Sigmoid colon (tissue), 7 donors: Measurements from ENCODE around the gene GSN. TPM values are rescaled to one million over a fixed set of nuclear protein-coding genes. Genes with fewer than 3 reads are reported as not detected.

Experiments used
- DNase-seq: peaks from one replicate; pipeline ENCODE4 v3.0.0-alpha.2; 2019
- H3K27ac ChIP-seq, 4 donors: fragments of 200-600 bp; sonication (generic); one replicate each; pipeline ENCODE4 v1.5.1; 2016 to 2019; ENCODE audit warnings: mild to moderate bottlenecking in 1 of 4
- H3K27me3 ChIP-seq, 3 donors: fragments of 200-600 bp; sonication (generic); one replicate each; pipeline ENCODE4 v1.5.1; 2019; ENCODE audit warnings: mild to moderate bottlenecking in 1 of 3
- H3K36me3 ChIP-seq, 4 donors: fragments of 200-600 bp; sonication (generic); one replicate each; pipeline ENCODE4 v1.5.1; 2016 to 2019
- H3K4me1 ChIP-seq, 4 donors: fragments of 200-600 bp; sonication (generic); one replicate each; pipeline ENCODE4 v1.5.1; 2017 to 2019
- H3K4me3 ChIP-seq, 4 donors: fragments of 200-600 bp; sonication (generic); one replicate each; pipeline ENCODE4 v1.5.1; 2017 to 2019; ENCODE audit warnings: mild to moderate bottlenecking in 2 of 4, moderate library complexity in 1 of 4
- H3K9me3 ChIP-seq, 4 donors: fragments of 200-600 bp in 3 of 4; sonication (generic) in 3 of 4; one replicate each; pipeline versions ENCODE4 v1.5.1 to v1.6.1; 2013 to 2019
- CTCF ChIP-seq, 4 experiments: fragments of 450-650 bp in 3 of 4; fragments of 200-600 bp in 1 of 4; IDR thresholded peaks; one replicate each; pipeline ENCODE4 v1.5.1; 2016 to 2019; ENCODE audit warnings: antibody characterized with exemption in 4 of 4, mild to moderate bottlenecking in 3 of 4, moderate library complexity in 2 of 4
- EP300 ChIP-seq, 4 donors: sonication (generic); formaldehyde crosslinking; IDR thresholded peaks; one replicate each; pipeline ENCODE4 v1.6.1; 2017; ENCODE audit warnings: antibody characterized with exemption in 4 of 4
- POLR2A ChIP-seq, 2 donors: fragments of 450-650 bp; IDR thresholded peaks; one replicate each; pipeline ENCODE4 v1.6.1; 2016; ENCODE audit warnings: antibody characterized with exemption in 2 of 2, mild to moderate bottlenecking in 2 of 2, moderate library complexity in 2 of 2
- POLR2AphosphoS5 ChIP-seq, 4 donors: sonication (generic); formaldehyde crosslinking; IDR thresholded peaks; one replicate each; pipeline ENCODE4 v1.6.1; 2017; ENCODE audit warnings: antibody characterized with exemption in 4 of 4
- WGBS, 2 donors: extraction: QIAGEN DNeasy Blood & Tissue Kit; methylation state at CpG; one replicate each; pipeline ENCODE4 v1.1.7; 2013; 5-methylcytosine and 5-hydroxymethylcytosine counted together
- intact Hi-C: fragments of 100-400 bp; cut with DNase I; formaldehyde crosslinking; loops from one replicate; pipeline ENCODE4 v1.15.1; 2023
- polyA plus RNA-seq, 3 donors: library from polyadenylated mRNA; stranded (reverse); fragments of 200-250 nt; gene quantifications; one replicate each; pipeline ENCODE4 v1.2.3, GENCODE V29; 2013
- total RNA-seq, 4 donors: library from RNA; depleted of rRNA; stranded (reverse); fragments of >200 nt; gene quantifications; one replicate each; pipeline ENCODE4 v1.1.0, GENCODE V29; 2016
- donor health status: healthy with polysubstance abuse.
- donor health status: Bipolar disorder and iron deficiency.
- donor health status: healthy.

Gene GSN
- total and polyA plus RNA-seq, 7 donors: 333 to 2,826 (median 1,610) TPM

DNA sequence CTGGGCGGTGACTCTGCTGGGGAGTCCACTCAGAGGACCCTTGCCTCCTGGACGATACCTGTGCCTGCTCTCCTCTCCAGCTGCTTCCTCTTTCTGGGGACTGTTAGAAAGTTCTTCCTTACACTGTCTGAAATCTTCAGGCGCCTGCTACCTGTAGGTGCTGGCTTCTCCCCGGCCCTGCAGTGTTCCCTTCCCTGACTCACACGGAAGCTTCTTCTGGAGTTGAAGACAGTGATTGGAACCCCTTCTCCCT lies 562 bp downstream of the GSN start:
- peak overlapping the region; percentile 94 to 99 (median 97) for H3K27ac ChIP-seq
- peak overlapping the region; percentile 85 to 96 (median 92) for H3K4me3 ChIP-seq
- 3 to 6% methylated on average over 5 of the region's 5 CpGs for WGBS, 2 donors
- no peak for TF ChIP-seq EP300 (IDR thresholded peaks at IDR 0.05)
- TF ChIP-seq CTCF (IDR thresholded peaks at IDR 0.05): no peak
- TF ChIP-seq POLR2A (IDR thresholded peaks at IDR 0.05): no peak
- intact Hi-C loops: loop anchor here (2.0 to 5.0 kb wide), 3 partner anchors 20 to 104 kb away; partner anchors contain the start of gene STOM
- no peaks in the 10 kb centered on the region for H3K9me3 ChIP-seq
- peaks cover 0 to 81% (median 64%) of the 10 kb centered on the region in 4 donors for H3K4me1 ChIP-seq
- no peaks in the 10 kb centered on the region for H3K36me3 ChIP-seq
- peak; percentile 78 for DNase-seq
- no peaks in the 10 kb centered on the region for H3K27me3 ChIP-seq

- Histone ChIP-seq H3K27me3 (no peaks in the 10 kb centered on the region), H3K27ac (peak overlapping the region; percentile 94 to 99 (median 97)), H3K4me1 (peaks cover 0 to 83% (median 66%) of the 10 kb centered on the region in 4 donors), H3K9me3 (no peaks in the 10 kb centered on the region), H3K4me3 (peak overlapping the region; percentile 85 to 96 (median 92)), H3K36me3 (no peaks in the 10 kb centered on the region)
- intact Hi-C loops: loop anchor here (2.0 to 5.0 kb wide), 3 partner anchors 20 to 103 kb away; partner anchors contain the start of gene STOM
- peak; percentile 84 for DNase-seq
- 7 to 27% methylated on average over 12 of the region's 12 CpGs for WGBS, 2 donors
- TF ChIP-seq EP300 (IDR thresholded peaks at IDR 0.05) (no peak), POLR2A (IDR thresholded peaks at IDR 0.05) (peak; percentile 24 to 45), CTCF (IDR thresholded peaks at IDR 0.05) (no peak), POLR2AphosphoS5 (IDR thresholded peaks at IDR 0.05) (peak; percentile 35 to 66 (median 60))
Measured at GRCh38 chr9:121268851-121269641, 1.1 kb downstream of the GSN start.

DNA sequence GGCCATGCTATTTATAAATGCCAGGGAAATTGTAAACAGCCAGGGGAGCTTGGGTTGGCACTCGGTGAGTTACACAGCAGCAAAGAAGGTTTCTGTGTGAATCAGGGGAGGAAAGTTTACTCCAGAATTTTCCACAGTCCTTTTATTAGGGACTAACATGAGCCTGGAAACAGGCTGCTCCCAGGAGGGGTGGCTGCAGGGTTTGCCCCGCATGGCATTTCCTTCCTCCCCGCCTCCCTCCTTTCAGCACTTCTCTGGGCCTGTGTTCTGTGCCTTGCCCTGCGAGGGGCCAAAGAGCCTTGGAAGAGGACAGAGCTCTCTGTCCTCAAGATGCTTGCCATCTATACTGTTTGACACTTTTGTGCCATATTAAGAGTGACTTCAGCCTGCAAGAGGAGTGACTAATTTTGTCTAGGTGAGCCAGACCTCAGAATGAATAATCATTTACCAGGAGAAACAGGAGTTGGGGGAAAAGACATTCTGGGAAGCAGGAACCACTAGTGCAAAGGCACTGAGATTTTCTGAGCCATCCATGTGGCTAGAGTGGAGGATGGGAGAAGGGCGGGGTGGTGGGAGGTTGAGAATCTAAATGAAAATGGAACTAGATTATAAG lies 1.8 kb downstream of the GSN start:
- Histone ChIP-seq H3K9me3 (no peaks in the 10 kb centered on the region), H3K27ac (peak overlapping the region; percentile 94 to 99 (median 97)), H3K4me3 (peak overlapping the region; percentile 85 to 96 (median 92)), H3K4me1 (peaks cover 0 to 84% (median 72%) of the 10 kb centered on the region in 4 donors), H3K36me3 (no peaks in the 10 kb centered on the region), H3K27me3 (no peaks in the 10 kb centered on the region)
- no peak for DNase-seq
- intact Hi-C loops: loop anchor here (2.0 to 5.0 kb wide), 3 partner anchors 19 to 103 kb away; partner anchors contain the start of gene STOM
- 51 to 54% methylated on average over 5 of the region's 5 CpGs for WGBS, 2 donors
- TF ChIP-seq POLR2A (IDR thresholded peaks at IDR 0.05) (no peak), POLR2AphosphoS5 (IDR thresholded peaks at IDR 0.05) (peak in 3 of 4 donors; percentile 17 to 52 (median 28)), EP300 (IDR thresholded peaks at IDR 0.05) (peak in 2 of 4 donors; percentile 22 to 40)

DNA sequence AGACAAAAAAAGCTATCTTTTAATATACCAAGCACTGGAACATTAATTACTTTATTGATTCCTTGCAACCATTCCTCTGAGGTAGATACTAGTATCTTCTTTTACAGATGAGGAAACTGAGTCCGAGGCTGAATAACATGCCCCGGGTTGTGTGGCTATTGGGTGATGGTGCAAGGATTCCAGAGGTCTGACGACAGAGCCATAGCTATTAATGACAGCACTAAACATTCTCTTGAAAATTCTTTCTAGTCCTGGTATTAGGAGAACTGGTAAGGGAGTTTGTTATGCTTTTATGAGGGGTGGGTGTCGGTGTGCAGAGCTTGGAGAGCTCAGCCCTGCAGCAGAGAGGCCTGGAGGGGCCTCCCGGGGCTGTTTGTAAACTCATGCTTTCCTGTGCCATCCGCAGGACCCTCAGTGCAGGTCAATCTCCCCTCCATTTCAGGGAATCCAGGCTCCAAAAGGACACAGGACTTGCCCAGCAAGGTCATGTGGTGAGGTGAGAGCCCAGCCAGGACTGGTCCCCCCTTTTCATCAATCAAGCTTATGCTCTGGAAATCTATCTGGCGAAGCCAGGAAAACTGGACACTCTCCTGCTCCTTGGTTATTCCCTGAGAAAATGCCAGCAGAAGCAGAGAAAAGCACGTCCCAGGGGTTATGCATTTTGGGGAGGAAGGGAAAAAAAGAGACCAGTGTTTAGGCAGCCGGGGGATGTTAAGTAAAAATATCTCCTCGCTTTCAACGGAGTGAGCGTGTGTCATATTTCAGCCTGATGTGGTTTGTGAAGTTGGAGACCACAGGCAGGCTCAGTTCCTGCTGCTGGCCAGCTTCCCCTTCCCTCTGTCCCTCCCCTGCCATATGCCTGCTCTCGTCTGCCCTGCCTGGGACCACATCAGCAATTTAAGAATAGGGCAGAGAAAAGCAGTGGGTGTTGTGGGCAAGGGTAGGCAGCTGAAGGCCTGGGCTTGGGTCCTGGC lies 3.7 kb downstream of the GSN start:
- Histone ChIP-seq H3K4me1 (peaks cover 0 to 88% (median 80%) of the 10 kb centered on the region in 4 donors), H3K9me3 (no peaks in the 10 kb centered on the region), H3K27me3 (no peaks in the 10 kb centered on the region), H3K4me3 (peak overlapping the region in 3 of 4 donors; percentile 21 to 96 (median 90)), H3K27ac (peak overlapping the region; percentile 94 to 99 (median 97)), H3K36me3 (no peaks in the 10 kb centered on the region)
- WGBS, 2 donors: 47 to 75% methylated on average over 13 of the region's 13 CpGs
- intact Hi-C loops: no loop called here
- DNase-seq: peak; percentile 82
- TF ChIP-seq EP300 (IDR thresholded peaks at IDR 0.05) (no peak), POLR2AphosphoS5 (IDR thresholded peaks at IDR 0.05) (peak in 2 of 4 donors; percentile 58), POLR2A (IDR thresholded peaks at IDR 0.05) (no peak), CTCF (IDR thresholded peaks at IDR 0.05) (no peak)
